ENCODE results near the gene PPP3CA. TPM values are rescaled to one million over a fixed set of nuclear protein-coding genes. Genes with fewer than 3 reads are reported as not detected.
A peak's percentile ranks its signal among the peaks of the same experiment; 100 is the strongest.
"Not testable (repeated sequence)": the region's sequence is repeated elsewhere in the genome, so short reads cannot be mapped to it uniquely, and the experiment has no call there.

Gene PPP3CA
- total and polyA plus RNA-seq, 2 experiments from 2014 or later, result 27.0 to 45.2 TPM

- no peak overlapping the region for H2AFZ ChIP-seq
- no peaks in the 10 kb centered on the region for H3K4me1 ChIP-seq (ENCODE audit: insufficient read depth)
- no peaks in the 10 kb centered on the region for H3K9me2 ChIP-seq (ENCODE audit: insufficient read depth)
- TF ChIP-seq EZH2 (IDR thresholded peaks at IDR 0.05; ENCODE audit: low read depth, unreplicated experiment) (no peak), STAT1 (IDR thresholded peaks at IDR 0.05; ENCODE audit: unreplicated experiment) (no peak), NANOG (IDR thresholded peaks at IDR 0.05; ENCODE audit: borderline replicate concordance) (no peak)
- no peak overlapping the region for H3K4me3 Mint-ChIP-seq
- no peak overlapping the region for H3K4me3 ChIP-seq
- H3K36me3 Mint-ChIP-seq (ENCODE audit: low read depth), result no peaks in the 10 kb centered on the region
- H3K27ac ChIP-seq (ENCODE audit: low read depth), result no peak overlapping the region
- H3K9me3 Mint-ChIP-seq, result no peaks in the 10 kb centered on the region
- H3K4me2 ChIP-seq, result no peak overlapping the region
- no peaks in the 10 kb centered on the region for H3F3A ChIP-seq (replicated peaks; ENCODE audit: low read depth)
- no peak overlapping the region for H3K27ac Mint-ChIP-seq
- ATAC-seq, result no peak
- no peaks in the 10 kb centered on the region for H3K36me3 ChIP-seq (ENCODE audit: insufficient read depth)
- no peaks in the 10 kb centered on the region for H3K79me2 ChIP-seq (replicated peaks; ENCODE audit: insufficient read depth)
- H3K27me3 Mint-ChIP-seq (ENCODE audit: insufficient read depth, low read depth, poor library complexity), result no peaks in the 10 kb centered on the region
- DNase-seq (ENCODE audit: low spot score), result no peak
- H3K4me1 Mint-ChIP-seq, result peaks cover 16% of the 10 kb centered on the region; the same call in 2 of the 3 replicates
- no peaks in the 10 kb centered on the region for H4K20me1 ChIP-seq (replicated peaks; ENCODE audit: insufficient read depth)
- no peaks in the 10 kb centered on the region for H3K27me3 ChIP-seq (ENCODE audit: insufficient read depth)
Observed at GRCh38 chr4:101140228-101140627, 207.1 kb downstream of the PPP3CA start.

GRCh38 chr4:101136373-101137370, 210.7 kb downstream of the PPP3CA start:
- no peak overlapping the region for H3K4me3 ChIP-seq
- no peaks in the 10 kb centered on the region for H3K4me1 ChIP-seq (ENCODE audit: insufficient read depth)
- peaks cover 14% of the 10 kb centered on the region; the same call in 2 of the 3 replicates for H3K4me1 Mint-ChIP-seq
- peaks cover 3% of the 10 kb centered on the region for H3K27me3 Mint-ChIP-seq (ENCODE audit: insufficient read depth, low read depth, poor library complexity)
- ATAC-seq, result no peak
- H3K27me3 ChIP-seq (ENCODE audit: insufficient read depth), result no peaks in the 10 kb centered on the region
- DNase-seq (ENCODE audit: low spot score), result no peak
- peak overlapping the region; percentile 49; the same call in 1 of the 2 replicates for H3K27ac Mint-ChIP-seq
- peaks cover 8% of the 10 kb centered on the region; the same call in 2 of the 3 replicates for H3K9me3 Mint-ChIP-seq
- H3K4me3 Mint-ChIP-seq, result no peak overlapping the region
- TF ChIP-seq CREB1 (CRISPR knock-in tag; IDR thresholded peaks at IDR 0.05; ENCODE audit: low read depth), result no peak
- H3K36me3 Mint-ChIP-seq (ENCODE audit: low read depth), result peaks cover 1% of the 10 kb centered on the region; the same call in 2 of the 3 replicates
- peaks cover 20% of the 10 kb centered on the region for H3K79me2 ChIP-seq (replicated peaks; ENCODE audit: insufficient read depth)
- no peaks in the 10 kb centered on the region for H3F3A ChIP-seq (replicated peaks; ENCODE audit: low read depth)
- no peak overlapping the region for H3K4me2 ChIP-seq
- no peak overlapping the region for H2AFZ ChIP-seq
- H3K27ac ChIP-seq (ENCODE audit: low read depth), result no peak overlapping the region
- no peaks in the 10 kb centered on the region for H4K20me1 ChIP-seq (replicated peaks; ENCODE audit: insufficient read depth)
- H3K36me3 ChIP-seq (ENCODE audit: insufficient read depth), result no peaks in the 10 kb centered on the region
- H3K9me2 ChIP-seq (ENCODE audit: insufficient read depth), result no peaks in the 10 kb centered on the region

- TF ChIP-seq POLR2AphosphoS5 (IDR thresholded peaks at IDR 0.05; ENCODE audit: low read depth) (no peak), REST (IDR thresholded peaks at IDR 0.05; ENCODE audit: unreplicated experiment) (no peak), ETS1 (IDR thresholded peaks at IDR 0.05) (no peak), EZH2 (IDR thresholded peaks at IDR 0.05; ENCODE audit: low read depth, unreplicated experiment) (no peak)
- Mint-ChIP-seq H3K27me3 (ENCODE audit: insufficient read depth, low read depth, poor library complexity) (peaks cover 3% of the 10 kb centered on the region), H3K4me1 (peaks cover 10% of the 10 kb centered on the region; the same call in 2 of the 3 replicates), H3K4me3 (no peak overlapping the region), H3K9me3 (peaks cover 8% of the 10 kb centered on the region; the same call in 2 of the 3 replicates), H3K27ac (no peak overlapping the region), H3K36me3 (ENCODE audit: low read depth) (peaks cover 3% of the 10 kb centered on the region; the same call in 2 of the 3 replicates)
- Histone ChIP-seq H3K27me3 (ENCODE audit: insufficient read depth) (no peaks in the 10 kb centered on the region), H4K20me1 (replicated peaks; ENCODE audit: insufficient read depth) (no peaks in the 10 kb centered on the region), H3K4me3 (no peak overlapping the region), H3K36me3 (ENCODE audit: insufficient read depth) (no peaks in the 10 kb centered on the region), H2AFZ (no peak overlapping the region), H3K27ac (ENCODE audit: low read depth) (no peak overlapping the region), H3K4me1 (ENCODE audit: insufficient read depth) (no peaks in the 10 kb centered on the region), H3K4me2 (no peak overlapping the region), H3K79me2 (replicated peaks; ENCODE audit: insufficient read depth) (peaks cover 25% of the 10 kb centered on the region), H3F3A (replicated peaks; ENCODE audit: low read depth) (no peaks in the 10 kb centered on the region), H3K9me2 (ENCODE audit: insufficient read depth) (no peaks in the 10 kb centered on the region)
- no peak for DNase-seq (ENCODE audit: low spot score)
- no peak for ATAC-seq
Observed at GRCh38 chr4:101135371-101136010, 211.8 kb downstream of the PPP3CA start.

GRCh38 chr4:101131058-101131457, 216.3 kb downstream of the PPP3CA start:
- not testable (repeated sequence) for H3F3A ChIP-seq (replicated peaks; ENCODE audit: low read depth); H3K9me3 Mint-ChIP-seq; H3K27ac Mint-ChIP-seq; H3K9me2 ChIP-seq (ENCODE audit: insufficient read depth); H3K36me3 Mint-ChIP-seq (ENCODE audit: low read depth); H3K4me2 ChIP-seq; H2AFZ ChIP-seq; H3K4me1 Mint-ChIP-seq; H4K20me1 ChIP-seq (replicated peaks; ENCODE audit: insufficient read depth); H3K27me3 Mint-ChIP-seq (ENCODE audit: insufficient read depth, low read depth, poor library complexity); H3K4me3 Mint-ChIP-seq; H3K27ac ChIP-seq (ENCODE audit: low read depth); H3K4me1 ChIP-seq (ENCODE audit: insufficient read depth); H3K36me3 ChIP-seq (ENCODE audit: insufficient read depth); ATAC-seq; H3K4me3 ChIP-seq; H3K27me3 ChIP-seq (ENCODE audit: insufficient read depth); DNase-seq (ENCODE audit: low spot score)
- peaks cover 25% of the 10 kb centered on the region for H3K79me2 ChIP-seq (replicated peaks; ENCODE audit: insufficient read depth)
